NCI-H2107 (cell line): ENCODE measurements around the gene MYO15B.

Experiments
- DNase-seq: peaks from one replicate; lab custom pipeline; 2025; lab: John Stamatoyannopoulos, UW

The MYO15B gene

GRCh38 chr17:75666959-75667790, 79.6 kb downstream of the MYO15B start, which contains the start of the genes RECQL5 and SAP30BP:
RECQL5 (minus strand) TSS chr17:75667154; CDS start chr17:75666557, 597 bp downstream.
SAP30BP (plus strand) TSS chr17:75667338; CDS start chr17:75667373, 35 bp downstream.
- DNase-seq, result peak; percentile 96

- DNase-seq, result no peak
Measured at GRCh38 chr17:75667825-75668224, 80.2 kb downstream of the MYO15B start.

- no peak for DNase-seq
Measured at GRCh38 chr17:75668489-75668888, 80.9 kb downstream of the MYO15B start.

- DNase-seq, result no peak
Measured at GRCh38 chr17:75670868-75671267, 83.3 kb downstream of the MYO15B start.

GRCh38 chr17:75672011-75672410, 84.4 kb downstream of the MYO15B start:
- DNase-seq, result no peak

- no peak for DNase-seq
Measured at GRCh38 chr17:75673487-75673886, 85.9 kb downstream of the MYO15B start.
